Stimulated activated CD4-positive, alpha-beta T cell treated with anti-CD3 and anti-CD28 coated beads, Interleukin-4, amount 100 ng/mL, for 24 hours (primary cell): ENCODE results near the gene GSTA2.
A peak's percentile ranks its signal among the peaks of the same experiment; 100 is the strongest.
"Not testable (repeated sequence)": the region's sequence is repeated elsewhere in the genome, so short reads cannot be mapped to it uniquely, and the experiment has no call there.

Experiments used
- DNase-seq: peaks from one replicate; pipeline ENCODE4 v3.0.0-alpha.2; 2020

GSTA2 gene

GRCh38 chr6:52724406-52725121 lies 38.7 kb downstream of the GSTA2 start:
- peak; percentile 52 for DNase-seq

GRCh38 chr6:52724042-52724405 lies 39.3 kb downstream of the GSTA2 start:
- no peak for DNase-seq

- DNase-seq, result no peak
These were observed 43.0 kb downstream of the GSTA2 start for GRCh38 chr6:52720321-52720720.

- DNase-seq, result no peak
These were observed 44.7 kb downstream of the GSTA2 start for GRCh38 chr6:52718550-52718949.

- DNase-seq, result not testable (repeated sequence)
These were observed 48.5 kb downstream of the GSTA2 start for GRCh38 chr6:52714761-52715160.

- DNase-seq, result no peak
These were observed 51.1 kb downstream of the GSTA2 start for GRCh38 chr6:52712136-52712535.

GRCh38 chr6:52707963-52708680 lies 55.2 kb downstream of the GSTA2 start:
- no peak for DNase-seq

GRCh38 chr6:52706001-52706400 lies 57.3 kb downstream of the GSTA2 start:
- DNase-seq, result no peak

- not testable (repeated sequence) for DNase-seq
These were observed 58.3 kb downstream of the GSTA2 start for GRCh38 chr6:52704781-52705502.

GRCh38 chr6:52704060-52704459 lies 59.2 kb downstream of the GSTA2 start:
- DNase-seq, result no peak
